ENCODE data around the gene RAD51B. TPM values are rescaled to one million over a fixed set of nuclear protein-coding genes. Genes with fewer than 3 reads are reported as not detected.
"Not testable (repeated sequence)": the region's sequence is repeated elsewhere in the genome, so short reads cannot be mapped to it uniquely, and the experiment has no call there.

The RAD51B gene
- total RNA-seq, 1 experiment from 2014 or later, result 14.2 TPM

- no peak overlapping the region for H3K4me3 Mint-ChIP-seq
- H3K9me3 Mint-ChIP-seq, result no peaks in the 10 kb centered on the region
- no peaks in the 10 kb centered on the region for H3K27me3 Mint-ChIP-seq (ENCODE audit: low read depth)
- no peaks in the 10 kb centered on the region for H3K36me3 Mint-ChIP-seq
- TF ChIP-seq GABPB1 (CRISPR knock-in tag; IDR thresholded peaks at IDR 0.05), result no peak
- TF ChIP-seq NFE2L1 (CRISPR knock-in tag; IDR thresholded peaks at IDR 0.05), result no peak
- TF ChIP-seq ZNF425 (CRISPR knock-in tag; conservative IDR thresholded peaks at IDR 0.05), result no peak
- no peak for TF ChIP-seq PRRX2 (CRISPR knock-in tag; IDR thresholded peaks at IDR 0.05)
- no peak for TF ChIP-seq ZNF263 (CRISPR knock-in tag; IDR thresholded peaks at IDR 0.05; ENCODE audit: low read depth)
- no peak for TF ChIP-seq ATF2 (CRISPR knock-in tag; IDR thresholded peaks at IDR 0.05; ENCODE audit: borderline replicate concordance, low read depth)
- TF ChIP-seq MAX (CRISPR knock-in tag; IDR thresholded peaks at IDR 0.05), result no peak
- no peak for TF ChIP-seq HMGA2 (CRISPR knock-in tag; IDR thresholded peaks at IDR 0.05)
- no peak for TF ChIP-seq ATF1 (CRISPR knock-in tag; IDR thresholded peaks at IDR 0.05)
- H3K27ac Mint-ChIP-seq, result no peak overlapping the region
- peaks cover 20% of the 10 kb centered on the region for H3K4me1 Mint-ChIP-seq
- no peak for DNase-seq (ENCODE audit: low spot score)
- no peak for ATAC-seq
- ChIA-PET CTCF (no interaction called here), POLR2A (no interaction called here)
These were observed 467.1 kb downstream of the RAD51B start for GRCh38 chr14:68286667-68287066.

GRCh38 chr14:68289452-68289851, 469.9 kb downstream of the RAD51B start:
- POLR2A ChIA-PET; H3K4me3 Mint-ChIP-seq; H3K27ac Mint-ChIP-seq; H3K27me3 Mint-ChIP-seq (ENCODE audit: low read depth); ATAC-seq; DNase-seq (ENCODE audit: low spot score); H3K9me3 Mint-ChIP-seq; H3K36me3 Mint-ChIP-seq: not testable (repeated sequence)
- peaks cover 32% of the 10 kb centered on the region for H3K4me1 Mint-ChIP-seq
- TF ChIP-seq ZNF121 (CRISPR knock-in tag; IDR thresholded peaks at IDR 0.05), result peak; percentile 49; the same call in 1 of the 2 replicates
- CTCF ChIA-PET, result interaction anchor here (1.1 kb wide), 1 partner anchor 9 kb away, joined by 6 read pairs; no protein-coding TSS in a partner anchor

- POLR2A ChIA-PET, result no interaction called here
- TF ChIP-seq SMAD3 (CRISPR knock-in tag; IDR thresholded peaks at IDR 0.05; ENCODE audit: borderline replicate concordance), result no peak
- no peak for TF ChIP-seq RORB (CRISPR knock-in tag; IDR thresholded peaks at IDR 0.05)
- peak; percentile 27; the same call in 1 of the 2 replicates for TF ChIP-seq ZNF423 (CRISPR knock-in tag; IDR thresholded peaks at IDR 0.05)
- DNase-seq (ENCODE audit: low spot score) (peak; percentile 59), ATAC-seq (peak; percentile 98)
- Mint-ChIP-seq H3K27ac (peak overlapping the region; percentile 78), H3K27me3 (ENCODE audit: low read depth) (no peaks in the 10 kb centered on the region), H3K4me3 (no peak overlapping the region), H3K9me3 (no peaks in the 10 kb centered on the region), H3K4me1 (peaks cover 46% of the 10 kb centered on the region), H3K36me3 (no peaks in the 10 kb centered on the region)
- CTCF ChIA-PET, result interaction anchor here (0.6 to 1.8 kb wide), 4 partner anchors 17 to 525 kb away, joined by 3 to 8 read pairs (median 4); no protein-coding TSS in a partner anchor
These were observed 472.2 kb downstream of the RAD51B start for GRCh38 chr14:68291820-68292219.

- Mint-ChIP-seq H3K27me3 (ENCODE audit: low read depth) (no peaks in the 10 kb centered on the region), H3K9me3 (no peaks in the 10 kb centered on the region), H3K27ac (peak overlapping the region; percentile 77), H3K4me3 (no peak overlapping the region), H3K4me1 (peaks cover 48% of the 10 kb centered on the region), H3K36me3 (no peaks in the 10 kb centered on the region)
- no peak for TF ChIP-seq CBFB (CRISPR knock-in tag; IDR thresholded peaks at IDR 0.05; ENCODE audit: low read depth)
- ATAC-seq (no peak), DNase-seq (ENCODE audit: low spot score) (no peak)
- POLR2A ChIA-PET, result no interaction called here
- CTCF ChIA-PET, result interaction anchor here (0.7 to 1.8 kb wide), 4 partner anchors 16 to 525 kb away, joined by 3 to 8 read pairs (median 4); no protein-coding TSS in a partner anchor
These were observed 473.0 kb downstream of the RAD51B start for GRCh38 chr14:68292441-68293215.
